ENCODE data around the gene PPP1R16B.
A peak's percentile ranks its signal among the peaks of the same experiment; 100 is the strongest.

The PPP1R16B gene

GRCh38 chr20:38835792-38836191 is 30.3 kb downstream of the PPP1R16B start:
- no peak for TF ChIP-seq CTCF (IDR thresholded peaks at IDR 0.05; ENCODE audit: low read depth, low read length, poor library complexity, severe bottlenecking)
- H3K4me1 ChIP-seq (ENCODE audit: control insufficient read depth, low read length), result peaks cover 48% of the 10 kb centered on the region
- H3K4me2 ChIP-seq (ENCODE audit: low read length), result no peak overlapping the region
- H3K9me2 ChIP-seq (replicated peaks; ENCODE audit: control insufficient read depth, low read length), result no peaks in the 10 kb centered on the region
- H3K36me3 ChIP-seq (ENCODE audit: control insufficient read depth, low read length), result peaks cover 68% of the 10 kb centered on the region
- peaks cover 11% of the 10 kb centered on the region for H3F3A ChIP-seq (ENCODE audit: control insufficient read depth, insufficient read depth)
- H4K20me1 ChIP-seq (ENCODE audit: control insufficient read depth, insufficient read depth, low read depth, low read length), result 0 out of 2 replicates have a peak, but pooled peaks cover 2% of the 10 kb centered on the region
- H3K79me2 ChIP-seq (ENCODE audit: control insufficient read depth, low read length), result peaks cover 83% of the 10 kb centered on the region
- no peaks in the 10 kb centered on the region for H3K9me3 ChIP-seq (ENCODE audit: control insufficient read depth, insufficient read depth, low read length)
- H3K27ac ChIP-seq (ENCODE audit: low read depth, low read length), result no peak overlapping the region
- no peaks in the 10 kb centered on the region for H3K27me3 ChIP-seq (ENCODE audit: control insufficient read depth, low read length)
- H3K4me3 ChIP-seq (ENCODE audit: low read length), result no peak overlapping the region

- TF ChIP-seq EZH2phosphoT487 (IDR thresholded peaks at IDR 0.05; ENCODE audit: borderline replicate concordance, low read length), result no peak
- no peak for TF ChIP-seq CTCF (IDR thresholded peaks at IDR 0.05; ENCODE audit: low read depth, low read length, poor library complexity, severe bottlenecking)
- H3K4me2 ChIP-seq (ENCODE audit: low read length), result no peak overlapping the region
- H4K20me1 ChIP-seq (ENCODE audit: control insufficient read depth, insufficient read depth, low read depth, low read length), result no peaks in the 10 kb centered on the region
- H3K36me3 ChIP-seq (ENCODE audit: control insufficient read depth, low read length), result peaks cover 68% of the 10 kb centered on the region
- no peaks in the 10 kb centered on the region for H3K9me2 ChIP-seq (replicated peaks; ENCODE audit: control insufficient read depth, low read length)
- H3K4me3 ChIP-seq (ENCODE audit: low read length), result no peak overlapping the region
- peaks cover 83% of the 10 kb centered on the region for H3K79me2 ChIP-seq (ENCODE audit: control insufficient read depth, low read length)
- no peak overlapping the region for H3K27ac ChIP-seq (ENCODE audit: low read depth, low read length)
- H3K4me1 ChIP-seq (ENCODE audit: control insufficient read depth, low read length), result peaks cover 60% of the 10 kb centered on the region
- H3K27me3 ChIP-seq (ENCODE audit: control insufficient read depth, low read length), result no peaks in the 10 kb centered on the region
- H3K9me3 ChIP-seq (ENCODE audit: control insufficient read depth, insufficient read depth, low read length), result no peaks in the 10 kb centered on the region
- H3F3A ChIP-seq (ENCODE audit: control insufficient read depth, insufficient read depth), result peaks cover 23% of the 10 kb centered on the region
These were observed 31.5 kb downstream of the PPP1R16B start for GRCh38 chr20:38836991-38837390.

GRCh38 chr20:38838326-38838725 is 32.8 kb downstream of the PPP1R16B start:
- Histone ChIP-seq H3K36me3 (ENCODE audit: control insufficient read depth, low read length) (peaks cover 73% of the 10 kb centered on the region), H3K4me2 (ENCODE audit: low read length) (no peak overlapping the region), H4K20me1 (ENCODE audit: control insufficient read depth, insufficient read depth, low read depth, low read length) (no peaks in the 10 kb centered on the region), H3F3A (ENCODE audit: control insufficient read depth, insufficient read depth) (peaks cover 35% of the 10 kb centered on the region), H3K9me2 (replicated peaks; ENCODE audit: control insufficient read depth, low read length) (no peaks in the 10 kb centered on the region), H3K27ac (ENCODE audit: low read depth, low read length) (no peak overlapping the region), H3K9me3 (ENCODE audit: control insufficient read depth, insufficient read depth, low read length) (no peaks in the 10 kb centered on the region), H3K79me2 (ENCODE audit: control insufficient read depth, low read length) (peaks cover 75% of the 10 kb centered on the region), H3K4me3 (ENCODE audit: low read length) (no peak overlapping the region), H3K27me3 (ENCODE audit: control insufficient read depth, low read length) (no peaks in the 10 kb centered on the region), H3K4me1 (ENCODE audit: control insufficient read depth, low read length) (peaks cover 67% of the 10 kb centered on the region)
- no peak for TF ChIP-seq EZH2phosphoT487 (IDR thresholded peaks at IDR 0.05; ENCODE audit: borderline replicate concordance, low read length)
- TF ChIP-seq CTCF (IDR thresholded peaks at IDR 0.05; ENCODE audit: low read depth, low read length, poor library complexity, severe bottlenecking), result no peak

GRCh38 chr20:38839563-38839962 is 34.1 kb downstream of the PPP1R16B start:
- H3K27ac ChIP-seq (ENCODE audit: low read depth, low read length), result peak overlapping the region; percentile 99
- H3K4me2 ChIP-seq (ENCODE audit: low read length), result 0 out of 2 replicates have a peak overlapping the region, but pooled peaks have one; percentile 78
- peaks cover 70% of the 10 kb centered on the region for H3K4me1 ChIP-seq (ENCODE audit: control insufficient read depth, low read length)
- TF ChIP-seq EZH2phosphoT487 (IDR thresholded peaks at IDR 0.05; ENCODE audit: borderline replicate concordance, low read length) (no peak), CTCF (IDR thresholded peaks at IDR 0.05; ENCODE audit: low read depth, low read length, poor library complexity, severe bottlenecking) (no peak)
- H3K9me3 ChIP-seq (ENCODE audit: control insufficient read depth, insufficient read depth, low read length), result no peaks in the 10 kb centered on the region
- H4K20me1 ChIP-seq (ENCODE audit: control insufficient read depth, insufficient read depth, low read depth, low read length), result no peaks in the 10 kb centered on the region
- H3K79me2 ChIP-seq (ENCODE audit: control insufficient read depth, low read length), result peaks cover 78% of the 10 kb centered on the region
- H3K9me2 ChIP-seq (replicated peaks; ENCODE audit: control insufficient read depth, low read length), result no peaks in the 10 kb centered on the region
- H3K27me3 ChIP-seq (ENCODE audit: control insufficient read depth, low read length), result no peaks in the 10 kb centered on the region
- peaks cover 32% of the 10 kb centered on the region for H3F3A ChIP-seq (ENCODE audit: control insufficient read depth, insufficient read depth)
- H3K36me3 ChIP-seq (ENCODE audit: control insufficient read depth, low read length), result peaks cover 85% of the 10 kb centered on the region
- no peak overlapping the region for H3K4me3 ChIP-seq (ENCODE audit: low read length)
